Measurements from ENCODE around the gene IFRD2.

- TF ChIP-seq, protein P1, sequence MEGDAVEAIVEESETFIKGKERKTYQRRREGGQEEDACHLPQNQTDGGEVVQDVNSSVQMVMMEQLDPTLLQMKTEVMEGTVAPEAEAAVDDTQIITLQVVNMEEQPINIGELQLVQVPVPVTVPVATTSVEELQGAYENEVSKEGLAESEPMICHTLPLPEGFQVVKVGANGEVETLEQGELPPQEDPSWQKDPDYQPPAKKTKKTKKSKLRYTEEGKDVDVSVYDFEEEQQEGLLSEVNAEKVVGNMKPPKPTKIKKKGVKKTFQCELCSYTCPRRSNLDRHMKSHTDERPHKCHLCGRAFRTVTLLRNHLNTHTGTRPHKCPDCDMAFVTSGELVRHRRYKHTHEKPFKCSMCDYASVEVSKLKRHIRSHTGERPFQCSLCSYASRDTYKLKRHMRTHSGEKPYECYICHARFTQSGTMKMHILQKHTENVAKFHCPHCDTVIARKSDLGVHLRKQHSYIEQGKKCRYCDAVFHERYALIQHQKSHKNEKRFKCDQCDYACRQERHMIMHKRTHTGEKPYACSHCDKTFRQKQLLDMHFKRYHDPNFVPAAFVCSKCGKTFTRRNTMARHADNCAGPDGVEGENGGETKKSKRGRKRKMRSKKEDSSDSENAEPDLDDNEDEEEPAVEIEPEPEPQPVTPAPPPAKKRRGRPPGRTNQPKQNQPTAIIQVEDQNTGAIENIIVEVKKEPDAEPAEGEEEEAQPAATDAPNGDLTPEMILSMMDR (IDR thresholded peaks at IDR 0.05) = peak; percentile 45 to 65 (median 51)
- TF ChIP-seq POLR2A (IDR thresholded peaks at IDR 0.05) = no peak
Observed at GRCh38 chr3:50321336-50322114, 29.3 kb upstream of the IFRD2 start.

All from testis (tissue), 2 donors.